T follicular helper cell (primary cell): ENCODE data around the gene SMIM5.

ENCODE experiments used
- DNase-seq: peaks from one replicate; pipeline ENCODE4 v3.0.0-alpha.2; 2020; ENCODE audit warnings: low read depth

Gene SMIM5

DNA sequence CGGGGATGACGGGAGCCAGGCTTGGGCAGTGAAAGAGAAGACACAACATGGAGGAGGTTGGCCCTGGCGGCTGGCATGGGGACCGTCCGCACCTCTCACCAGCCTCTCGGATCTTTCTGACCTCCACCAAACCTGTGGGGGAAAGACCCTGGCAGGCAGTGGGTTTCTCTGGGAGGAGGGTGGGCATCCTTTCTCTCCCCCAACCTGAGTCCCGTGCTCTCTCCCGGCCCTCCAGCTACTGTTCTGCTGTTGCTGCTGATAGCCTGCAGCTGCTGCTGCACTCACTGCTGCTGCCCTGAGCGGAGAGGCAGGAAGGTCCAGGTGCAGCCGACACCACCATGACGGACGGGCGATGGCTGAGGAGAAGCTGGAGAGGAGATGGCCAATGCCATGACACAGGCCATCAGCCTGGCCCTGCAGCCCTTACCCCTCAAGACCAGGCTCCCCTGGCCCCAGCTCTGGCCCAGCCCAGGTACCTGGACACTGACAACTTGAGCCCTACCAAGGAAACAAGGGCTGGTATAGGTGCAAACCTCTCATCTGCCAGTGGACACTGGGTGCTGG is 7.4 kb downstream of the SMIM5 start:
- DNase-seq = no peak

DNA sequence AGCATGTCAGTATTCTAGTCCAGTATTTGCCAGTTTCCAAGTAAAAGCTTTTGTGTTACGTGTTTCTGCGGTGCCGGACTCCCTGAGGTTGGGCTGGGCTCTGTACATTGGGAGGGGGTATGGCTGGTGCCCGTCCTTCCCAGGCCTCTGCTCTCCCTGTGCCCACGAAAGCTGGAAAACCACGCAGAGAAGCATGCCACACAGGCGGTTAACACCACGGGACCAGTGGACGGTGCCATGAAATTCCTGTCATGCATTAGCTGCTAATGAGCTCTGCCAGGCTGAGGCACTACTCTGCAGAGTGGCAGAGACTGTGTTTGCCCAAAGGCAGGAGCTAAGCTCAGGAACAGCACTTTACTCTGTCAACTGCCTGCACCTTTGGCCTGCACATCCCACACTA is 8.1 kb downstream of the SMIM5 start:
- DNase-seq = no peak

DNA sequence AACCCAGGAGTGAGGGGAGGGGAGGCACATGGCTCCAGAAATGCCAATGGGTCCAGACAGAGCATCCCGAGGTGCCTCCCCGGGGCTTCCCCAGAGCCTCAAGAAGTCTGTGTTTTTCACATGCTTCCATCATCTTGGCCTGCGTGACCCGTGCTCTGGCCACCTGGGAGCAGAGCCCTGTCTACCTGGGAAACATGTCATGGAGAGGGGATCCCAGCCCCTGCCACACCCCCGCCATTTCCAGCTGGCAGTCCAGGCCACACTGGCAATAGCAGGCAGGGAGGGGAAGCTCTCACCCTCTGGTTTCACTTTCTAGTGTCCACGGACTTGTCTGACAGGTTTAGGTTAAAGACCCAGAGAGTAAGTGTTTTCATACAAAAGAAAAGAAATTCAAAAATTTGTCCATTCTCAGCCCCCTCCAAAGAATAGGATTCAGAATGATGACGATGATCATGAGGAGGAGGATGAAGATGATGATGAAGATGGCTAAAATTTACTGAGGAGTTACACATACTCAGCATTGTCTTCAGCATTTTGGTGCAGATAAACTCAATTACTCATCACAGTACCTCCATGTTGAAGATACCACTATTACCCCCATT is 9.0 kb downstream of the SMIM5 start:
- no peak for DNase-seq

DNA sequence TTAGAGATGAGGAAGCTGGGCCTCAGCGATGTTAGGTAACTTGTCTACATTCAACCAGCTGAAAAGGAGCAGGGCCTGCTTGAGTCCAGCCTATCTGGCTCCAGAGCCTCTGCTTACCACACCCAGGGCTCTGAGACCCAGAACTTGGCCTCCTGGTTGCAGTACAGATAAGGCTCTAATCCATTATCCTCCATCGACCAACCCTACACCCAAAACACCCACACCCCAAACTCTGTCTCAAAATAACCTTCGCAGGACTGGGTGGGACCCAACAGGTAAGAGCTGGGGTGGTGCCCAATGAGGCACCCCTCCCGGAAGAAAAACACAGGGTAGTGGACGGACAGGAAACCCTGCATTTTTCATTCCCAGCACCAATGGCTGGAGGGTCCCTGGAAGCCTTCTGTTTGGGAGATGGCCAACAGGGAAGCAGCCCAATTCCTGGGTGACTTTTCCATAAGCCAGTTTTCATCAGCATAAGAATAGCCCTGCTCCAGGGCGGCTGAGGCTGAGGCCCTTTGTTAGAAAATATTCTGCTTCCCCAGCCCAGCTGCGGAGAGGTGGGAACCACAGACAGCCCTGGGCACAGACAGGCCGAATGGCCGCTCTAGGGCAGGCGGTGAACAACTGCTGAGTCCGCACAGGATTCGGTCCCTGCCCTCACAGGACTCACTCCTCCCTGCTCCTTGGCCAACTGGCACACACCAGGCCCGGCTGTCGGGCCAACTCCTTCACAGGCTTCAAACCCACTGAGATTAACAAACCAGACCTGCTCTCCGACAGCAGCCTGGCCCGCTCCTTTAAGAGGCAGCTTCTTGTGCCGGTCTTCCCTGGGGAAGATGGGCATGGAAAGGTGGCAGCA is 9.8 kb downstream of the SMIM5 start:
- no peak for DNase-seq

DNA sequence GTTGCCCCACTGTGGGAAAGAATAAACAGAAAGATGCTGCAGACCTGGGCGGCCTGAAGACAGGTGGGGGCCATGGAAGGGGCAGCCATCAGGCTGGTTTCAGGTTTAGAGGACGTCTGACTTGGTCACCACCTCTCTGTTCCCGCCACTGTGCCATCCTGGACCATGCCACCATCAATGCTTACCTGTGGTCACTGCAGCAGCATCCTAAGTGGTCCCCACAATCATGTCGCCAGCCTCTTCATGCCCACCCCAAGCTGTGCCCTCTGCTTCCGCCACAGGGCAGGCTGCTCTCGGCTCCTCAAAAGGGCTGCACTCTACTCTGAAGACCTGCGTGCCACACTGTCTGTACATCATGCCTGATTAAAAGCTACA is 10.4 kb downstream of the SMIM5 start:
- DNase-seq = no peak

DNA sequence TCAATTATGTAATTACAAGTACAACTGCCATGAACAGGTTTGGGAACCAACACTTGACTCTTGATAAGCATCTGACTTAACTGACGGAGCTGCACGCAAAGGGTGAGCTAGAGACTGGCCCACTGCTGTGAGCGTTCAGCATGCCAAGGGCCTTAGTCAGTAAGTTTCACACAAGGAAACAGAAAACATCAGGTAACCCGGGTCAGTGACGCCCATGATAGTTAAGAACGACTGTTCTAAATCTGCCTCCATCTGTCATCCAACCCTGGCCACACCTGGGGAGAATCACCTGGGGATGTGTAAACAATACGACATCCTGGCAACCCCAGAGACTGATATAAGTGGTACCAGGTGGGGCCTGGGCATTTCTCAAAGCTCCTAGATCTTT is 12.3 kb downstream of the SMIM5 start:
- no peak for DNase-seq

DNA sequence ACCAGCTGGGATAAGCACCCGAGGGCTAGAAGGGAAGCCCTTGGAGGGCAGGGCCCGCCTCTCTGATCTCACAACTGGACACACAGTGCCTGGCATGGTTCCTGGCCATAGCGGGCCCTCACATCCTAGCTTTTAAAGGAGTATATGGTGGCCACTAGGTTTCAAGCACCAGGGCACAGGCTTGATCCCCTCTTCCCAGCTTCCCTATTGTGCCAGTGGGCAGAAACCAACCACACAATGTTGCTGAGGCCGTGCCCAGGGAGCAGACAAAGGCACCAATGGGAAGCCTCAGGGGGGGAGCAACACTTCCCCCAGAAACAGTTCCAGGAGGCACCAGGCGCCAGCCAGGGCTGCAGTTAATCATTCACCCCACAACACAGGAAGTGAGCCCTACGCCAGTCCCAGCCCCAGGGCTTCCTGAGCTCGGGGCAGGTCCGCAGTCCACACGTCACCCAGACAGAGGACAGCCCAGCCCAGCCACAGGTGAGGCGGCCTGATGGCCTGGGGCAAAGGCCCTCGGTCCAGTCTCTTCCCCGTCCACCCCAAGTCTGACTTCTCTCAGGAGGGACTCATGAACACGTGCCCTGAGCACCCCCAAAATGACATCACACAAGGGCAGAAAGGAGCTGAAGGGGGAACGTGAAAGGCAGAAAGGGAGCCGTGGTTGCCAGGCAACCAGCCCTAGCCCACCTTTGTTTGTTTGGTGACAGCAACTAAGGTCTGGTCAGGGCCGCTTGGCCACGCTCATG is 12.8 kb downstream of the SMIM5 start:
- no peak for DNase-seq

DNA sequence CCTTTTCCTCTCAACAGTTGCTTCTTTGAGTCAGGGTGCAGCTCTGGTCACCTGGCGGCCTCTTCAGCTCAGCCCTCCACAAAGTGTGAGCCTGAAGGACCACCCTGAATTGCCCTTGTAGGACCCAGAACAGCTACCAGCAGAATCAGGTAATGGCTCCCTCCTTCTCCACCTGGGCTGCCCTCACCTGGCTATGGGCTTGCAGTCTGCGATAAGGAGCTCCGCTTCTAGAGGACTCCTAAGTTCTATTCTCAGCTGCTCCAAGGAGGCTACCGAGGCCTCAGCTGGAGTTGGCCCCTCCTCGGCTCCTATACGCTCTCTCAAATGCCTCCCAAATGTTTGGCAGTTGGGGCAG is 13.4 kb downstream of the SMIM5 start:
- DNase-seq = no peak

DNA sequence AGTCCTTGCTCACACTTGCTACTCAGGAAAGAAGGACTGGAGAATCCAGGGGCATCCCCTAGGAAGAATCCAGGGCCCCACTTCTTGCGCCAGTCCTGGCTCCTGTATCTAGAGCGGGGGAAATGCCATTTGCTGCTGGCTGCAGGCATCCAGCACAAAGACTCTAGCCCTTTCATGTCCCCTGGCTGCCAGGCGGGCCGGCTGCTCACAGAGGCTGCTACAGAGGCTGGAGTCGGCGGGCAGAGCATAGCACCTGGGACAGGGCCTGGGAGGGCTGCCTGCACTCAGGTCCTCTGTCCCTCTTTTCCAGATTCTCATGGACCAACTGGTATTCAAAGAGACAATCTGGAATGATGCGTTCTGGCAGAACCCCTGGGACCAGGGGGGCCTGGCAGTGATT is 13.8 kb downstream of the SMIM5 start:
- DNase-seq = no peak

DNA sequence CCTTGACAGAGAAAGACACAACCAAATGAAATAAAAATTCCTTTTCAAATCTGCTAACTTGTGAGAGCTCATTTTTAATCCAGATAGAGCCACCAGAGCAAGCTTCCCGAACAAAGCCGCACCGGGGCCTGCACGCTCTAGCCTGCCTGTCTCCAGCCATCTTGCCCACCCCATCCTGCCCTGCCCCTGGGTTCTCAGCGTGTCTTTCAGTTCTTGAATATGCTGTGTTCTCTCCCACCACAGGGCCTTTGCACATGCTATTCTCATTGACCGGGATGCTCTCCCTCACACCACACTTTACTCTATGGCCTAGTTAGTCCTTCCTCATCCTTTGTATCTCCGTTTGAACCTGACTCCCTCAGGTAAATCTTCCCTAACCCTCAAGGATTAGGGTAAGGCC is 14.7 kb downstream of the SMIM5 start:
- no peak for DNase-seq

DNA sequence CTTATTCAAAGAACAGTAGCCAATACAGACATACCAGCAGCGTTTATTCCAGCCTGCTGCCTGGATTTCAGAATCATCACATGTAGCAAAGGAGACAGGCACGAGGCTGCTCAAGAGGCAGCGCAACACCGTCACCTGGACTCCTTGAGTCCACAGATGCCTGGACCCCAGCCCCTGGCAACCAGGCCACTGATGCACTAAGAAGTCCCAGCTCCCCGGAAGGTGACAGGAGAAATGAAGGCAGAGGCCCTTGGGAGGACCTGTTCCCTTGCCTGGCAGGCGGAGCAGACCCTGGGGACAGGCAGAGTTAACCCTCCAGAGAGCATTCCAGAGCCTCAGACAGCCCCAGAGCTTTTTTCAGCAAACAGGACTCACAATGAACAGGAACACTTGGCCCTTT is 16.5 kb downstream of the SMIM5 start:
- no peak for DNase-seq

DNA sequence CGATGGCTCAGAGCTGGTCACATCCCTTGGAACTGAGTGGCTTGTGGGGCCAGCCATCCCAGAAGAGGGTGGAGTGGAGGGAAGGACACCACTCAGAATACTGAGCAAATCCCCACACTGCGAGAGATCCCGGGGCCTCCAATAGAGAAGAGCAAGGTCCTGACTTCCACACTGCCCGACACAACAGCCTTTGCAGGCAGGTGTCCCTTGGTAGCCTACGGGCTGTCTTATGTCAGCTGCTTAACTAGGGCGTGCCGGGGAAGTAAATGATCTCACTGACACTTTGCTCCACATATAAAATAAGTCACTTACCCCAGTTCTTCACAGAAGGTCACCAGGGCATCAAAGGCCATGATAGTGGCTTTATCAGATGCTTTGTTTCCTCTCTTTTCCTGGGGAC is 17.6 kb downstream of the SMIM5 start:
- DNase-seq = no peak

DNA sequence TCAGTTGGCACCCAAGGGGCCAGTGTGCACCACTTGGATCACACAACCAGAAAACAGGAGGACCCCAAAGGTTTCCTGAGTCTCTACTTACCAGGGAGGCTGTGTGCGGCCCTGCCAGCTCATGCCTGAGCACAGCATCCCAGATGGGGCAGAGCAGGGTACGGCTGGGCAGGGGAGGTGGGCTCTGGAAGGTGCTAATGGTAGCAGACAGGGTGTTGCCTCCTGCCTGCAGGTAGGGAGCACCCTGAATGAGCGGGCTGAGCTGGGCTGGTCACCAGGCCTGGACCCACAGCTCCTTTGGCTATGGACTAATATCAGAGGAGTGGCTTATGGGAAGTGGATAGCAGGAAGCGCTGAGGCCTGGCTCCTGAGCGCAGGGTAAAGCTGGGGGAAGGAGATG is 19.1 kb downstream of the SMIM5 start:
- DNase-seq = no peak

DNA sequence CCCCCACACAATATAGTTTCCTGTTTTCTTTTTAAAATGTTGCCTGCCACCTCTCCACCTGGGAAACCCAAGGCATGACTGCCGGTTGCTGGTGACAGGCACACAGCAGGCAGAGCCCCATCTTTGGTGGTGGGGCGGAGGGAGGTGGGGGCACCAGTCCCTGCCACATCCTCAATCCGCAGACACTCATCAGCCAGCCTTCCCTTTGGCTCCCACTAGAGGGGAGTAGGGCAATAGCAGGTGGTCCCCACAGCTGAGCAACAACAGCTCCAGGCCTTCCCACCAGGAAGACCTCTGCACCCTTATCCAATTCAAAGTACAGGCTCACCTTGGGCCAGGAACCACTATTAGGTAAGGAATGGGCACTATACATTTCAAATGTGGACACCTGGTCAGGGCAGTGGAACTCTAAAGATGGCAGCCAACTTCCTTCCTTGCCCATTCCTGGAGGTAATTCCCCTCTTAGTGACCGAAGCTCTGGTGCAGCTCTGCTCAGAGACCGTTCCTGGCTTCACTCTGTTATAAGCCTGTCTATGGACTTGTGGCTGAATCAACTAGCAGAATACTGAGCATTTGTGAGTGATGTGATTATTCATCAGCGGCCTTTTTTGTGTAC is 19.8 kb downstream of the SMIM5 start:
- no peak for DNase-seq

DNA sequence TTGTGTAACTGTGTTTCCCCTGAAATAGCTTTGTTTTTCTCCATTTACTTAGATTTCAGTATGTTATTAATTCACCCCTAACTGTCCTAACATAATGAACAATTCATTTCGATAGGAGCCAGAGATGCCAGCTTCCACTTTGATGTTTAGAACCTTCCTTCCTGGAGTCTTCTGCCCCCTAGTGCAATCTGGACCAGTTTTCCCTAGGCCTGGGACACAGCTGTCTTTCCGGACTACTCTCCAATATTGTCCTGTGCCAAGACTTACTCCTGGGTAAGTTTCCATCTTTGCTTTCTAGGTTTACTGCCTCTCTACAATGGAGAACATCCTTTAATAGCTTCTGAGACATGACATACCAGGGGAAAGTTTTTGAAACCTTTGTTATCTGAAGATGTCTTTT is 20.9 kb downstream of the SMIM5 start:
- no peak for DNase-seq

DNA sequence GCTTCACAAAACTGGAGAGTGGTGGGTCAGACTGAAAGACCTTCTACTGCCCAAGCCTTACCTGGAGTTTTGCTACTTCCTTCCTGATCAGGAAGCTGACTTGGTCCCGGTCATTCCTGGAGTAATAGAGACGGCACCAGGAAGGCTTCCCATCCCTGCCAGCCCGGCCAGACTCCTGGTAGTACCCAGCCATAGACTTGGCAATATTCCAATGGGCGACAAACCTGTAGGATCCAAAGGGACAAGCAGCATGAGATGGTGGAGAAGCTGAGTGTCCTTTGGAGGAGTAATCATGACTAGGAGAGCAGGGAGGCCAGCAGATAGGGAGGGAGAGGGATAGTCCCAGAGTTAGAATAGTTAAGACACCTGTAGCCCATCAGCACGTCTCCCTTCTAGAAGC is 25.0 kb downstream of the SMIM5 start:
- DNase-seq = no peak

DNA sequence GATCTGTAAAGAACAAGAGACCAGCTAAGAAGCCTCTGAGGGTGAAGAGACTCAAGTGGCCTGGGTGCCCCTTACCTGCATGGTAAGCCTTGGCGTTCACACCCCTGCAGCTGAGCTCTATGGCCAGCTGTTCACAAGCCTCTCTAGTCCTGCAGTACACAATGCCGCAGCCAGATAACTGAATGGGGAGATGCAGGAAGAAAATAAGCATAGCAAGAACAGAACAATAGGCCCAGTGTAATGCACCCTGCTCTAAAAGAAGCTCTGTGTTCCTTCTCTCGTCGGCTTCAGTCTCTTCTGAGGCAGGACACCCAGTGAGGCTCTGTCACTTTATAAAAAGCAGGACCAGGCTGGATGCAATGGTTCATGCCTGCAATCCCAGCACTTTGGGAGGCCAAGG is 28.3 kb downstream of the SMIM5 start:
- no peak for DNase-seq

DNA sequence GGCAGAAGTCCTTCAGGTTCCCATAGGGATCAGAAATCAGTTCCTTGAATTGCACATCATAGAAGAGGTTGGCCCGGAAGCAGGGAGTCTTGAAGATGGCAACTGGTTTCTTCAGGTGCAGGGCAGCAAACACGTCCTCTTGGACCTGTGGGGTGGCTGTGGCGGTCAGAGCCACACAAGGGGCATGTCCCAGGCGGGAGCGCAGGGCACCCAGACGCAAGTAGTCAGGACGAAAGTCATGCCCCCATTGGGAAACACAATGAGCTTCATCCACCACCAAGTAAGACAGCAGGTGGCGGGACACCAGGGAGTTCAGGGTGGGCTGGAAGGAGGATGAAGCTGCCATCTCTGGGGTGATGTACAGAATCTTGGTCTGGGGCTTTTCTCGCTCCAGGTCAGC is 29.3 kb downstream of the SMIM5 start:
- no peak for DNase-seq

DNA sequence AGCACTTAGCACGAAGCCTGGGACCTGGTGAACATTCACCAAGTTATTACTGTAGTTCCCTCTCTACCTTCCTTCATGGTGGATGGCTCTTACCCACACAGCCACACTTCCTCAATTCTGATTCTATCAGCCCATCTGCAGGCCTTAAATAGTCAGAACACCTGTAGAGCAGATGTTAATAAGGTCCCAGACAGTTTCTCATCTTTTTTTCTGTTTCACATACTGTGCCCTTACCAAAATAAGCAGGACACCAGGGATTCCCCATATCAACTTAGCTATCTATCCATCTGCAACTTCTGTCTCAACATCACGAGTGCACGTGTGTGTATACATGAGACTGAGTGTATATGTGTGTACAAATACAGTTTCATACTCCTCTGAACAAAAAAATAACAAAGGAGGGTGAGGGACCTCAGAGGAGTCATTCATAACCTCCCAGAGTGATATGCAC is 30.9 kb downstream of the SMIM5 start:
- no peak for DNase-seq

DNA sequence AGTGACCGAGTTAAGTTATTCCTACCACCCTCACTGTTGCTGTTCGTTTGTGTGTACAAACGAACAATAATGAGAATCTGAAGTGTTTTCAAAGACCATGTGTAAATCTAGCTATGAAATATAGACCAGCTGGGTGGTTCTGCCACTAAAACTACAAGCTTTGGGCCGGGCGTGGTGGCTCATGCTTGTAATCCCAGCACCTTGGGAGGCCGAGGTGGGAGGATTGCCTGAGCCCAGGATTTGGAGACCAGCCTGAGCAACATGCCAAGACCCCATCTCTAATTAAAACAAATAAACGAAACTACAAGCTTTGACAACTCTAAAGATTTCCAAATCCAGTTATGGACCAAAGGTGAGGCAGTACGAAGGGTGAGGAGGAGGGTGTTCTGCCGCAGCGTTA is 32.7 kb downstream of the SMIM5 start:
- DNase-seq = no peak

DNA sequence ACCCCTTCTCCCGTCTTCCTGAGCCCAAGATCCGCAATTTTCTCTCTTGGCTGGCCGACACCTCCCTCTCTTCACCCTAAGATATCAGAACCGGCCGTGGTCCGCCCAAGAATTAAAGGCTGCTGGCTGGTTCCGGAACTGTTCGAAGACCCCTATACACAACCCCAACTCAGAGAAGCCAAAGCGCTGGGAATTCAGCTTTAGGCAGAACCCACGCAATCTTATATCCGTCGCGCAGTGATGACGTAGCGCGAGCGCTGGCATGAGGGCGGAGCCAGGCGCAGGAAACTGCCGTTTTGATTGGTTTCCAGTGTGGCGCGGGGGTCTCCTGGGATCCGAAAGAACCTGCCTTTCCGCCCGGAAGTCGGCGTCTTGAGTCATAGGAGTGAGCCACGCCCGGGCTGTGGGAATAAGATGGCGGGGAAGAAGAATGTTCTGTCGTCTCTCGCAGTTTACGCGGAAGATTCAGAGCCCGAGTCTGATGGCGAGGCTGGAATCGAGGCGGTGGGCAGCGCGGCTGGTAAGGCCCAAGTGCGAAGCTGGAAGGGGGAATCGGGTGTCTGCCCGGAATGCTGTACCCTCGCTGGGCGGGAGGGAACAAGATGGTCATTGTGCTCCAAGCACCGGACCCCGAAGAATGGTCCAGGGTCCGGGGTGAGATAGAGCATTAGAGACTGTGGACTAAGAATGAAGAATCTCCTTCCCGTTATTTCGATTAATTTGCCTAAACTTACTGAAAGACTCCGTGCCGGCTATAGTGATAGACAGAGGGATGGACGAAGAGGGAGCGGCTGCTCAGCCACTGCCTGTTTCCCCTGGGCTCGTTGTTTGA is 33.9 kb downstream of the SMIM5 start, which contains the start of the genes RECQL5 and SAP30BP:
Gene RECQL5, minus strand, starts transcription at position 196 of the 832 bp plus-strand sequence. CDS start 597 bp downstream, outside the sequence.
Gene SAP30BP, plus strand, starts transcription at position 380 of the 832 bp plus-strand sequence. Its CDS starts 35 bp downstream, at position 415.
- peak; percentile 97 for DNase-seq
